Fibroblast of mammary gland (primary cell): ENCODE data around the gene RAB30.

Experiments
- DNase-seq: peaks from one replicate; pipeline ENCODE4 v3.0.0-alpha.2; 2010; ENCODE audit warnings: low read depth
- H3K4me3 ChIP-seq: 2 replicates; pipeline ENCODE4 v1.5.1; 2011; ENCODE audit warnings: low read depth, mild to moderate bottlenecking, low read length, moderate library complexity; ENCODE audit not compliant: control insufficient read depth
- TF ChIP-seq, protein P1 (sequence below): conservative IDR thresholded peaks from 2 replicates; pipeline ENCODE4 v1.5.1; 2011; ENCODE audit warnings: low read depth, low read length, inconsistent platforms; ENCODE audit not compliant: control insufficient read depth, insufficient read depth

RAB30 gene

DNA sequence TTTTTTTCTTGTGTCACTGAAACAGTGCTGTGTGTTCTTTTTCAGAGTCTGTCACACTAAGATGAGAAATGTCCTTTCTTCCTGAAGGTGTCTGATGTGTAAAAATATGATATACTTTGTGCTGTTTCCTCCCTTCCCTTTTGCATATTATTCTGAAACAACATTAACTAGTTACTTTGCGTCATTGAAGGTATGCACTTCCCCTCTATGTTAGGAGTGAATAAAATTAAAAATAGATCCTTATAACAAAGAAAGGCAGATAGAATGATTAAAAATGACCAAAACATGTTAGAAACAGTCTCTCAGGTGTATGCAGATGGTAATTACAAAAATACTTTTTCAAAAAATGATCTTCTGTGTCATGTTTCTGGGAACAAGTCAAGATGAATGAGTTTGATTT is 1.6 kb upstream of the RAB30 start:
- TF ChIP-seq, protein P1, sequence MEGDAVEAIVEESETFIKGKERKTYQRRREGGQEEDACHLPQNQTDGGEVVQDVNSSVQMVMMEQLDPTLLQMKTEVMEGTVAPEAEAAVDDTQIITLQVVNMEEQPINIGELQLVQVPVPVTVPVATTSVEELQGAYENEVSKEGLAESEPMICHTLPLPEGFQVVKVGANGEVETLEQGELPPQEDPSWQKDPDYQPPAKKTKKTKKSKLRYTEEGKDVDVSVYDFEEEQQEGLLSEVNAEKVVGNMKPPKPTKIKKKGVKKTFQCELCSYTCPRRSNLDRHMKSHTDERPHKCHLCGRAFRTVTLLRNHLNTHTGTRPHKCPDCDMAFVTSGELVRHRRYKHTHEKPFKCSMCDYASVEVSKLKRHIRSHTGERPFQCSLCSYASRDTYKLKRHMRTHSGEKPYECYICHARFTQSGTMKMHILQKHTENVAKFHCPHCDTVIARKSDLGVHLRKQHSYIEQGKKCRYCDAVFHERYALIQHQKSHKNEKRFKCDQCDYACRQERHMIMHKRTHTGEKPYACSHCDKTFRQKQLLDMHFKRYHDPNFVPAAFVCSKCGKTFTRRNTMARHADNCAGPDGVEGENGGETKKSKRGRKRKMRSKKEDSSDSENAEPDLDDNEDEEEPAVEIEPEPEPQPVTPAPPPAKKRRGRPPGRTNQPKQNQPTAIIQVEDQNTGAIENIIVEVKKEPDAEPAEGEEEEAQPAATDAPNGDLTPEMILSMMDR = no peak

DNA sequence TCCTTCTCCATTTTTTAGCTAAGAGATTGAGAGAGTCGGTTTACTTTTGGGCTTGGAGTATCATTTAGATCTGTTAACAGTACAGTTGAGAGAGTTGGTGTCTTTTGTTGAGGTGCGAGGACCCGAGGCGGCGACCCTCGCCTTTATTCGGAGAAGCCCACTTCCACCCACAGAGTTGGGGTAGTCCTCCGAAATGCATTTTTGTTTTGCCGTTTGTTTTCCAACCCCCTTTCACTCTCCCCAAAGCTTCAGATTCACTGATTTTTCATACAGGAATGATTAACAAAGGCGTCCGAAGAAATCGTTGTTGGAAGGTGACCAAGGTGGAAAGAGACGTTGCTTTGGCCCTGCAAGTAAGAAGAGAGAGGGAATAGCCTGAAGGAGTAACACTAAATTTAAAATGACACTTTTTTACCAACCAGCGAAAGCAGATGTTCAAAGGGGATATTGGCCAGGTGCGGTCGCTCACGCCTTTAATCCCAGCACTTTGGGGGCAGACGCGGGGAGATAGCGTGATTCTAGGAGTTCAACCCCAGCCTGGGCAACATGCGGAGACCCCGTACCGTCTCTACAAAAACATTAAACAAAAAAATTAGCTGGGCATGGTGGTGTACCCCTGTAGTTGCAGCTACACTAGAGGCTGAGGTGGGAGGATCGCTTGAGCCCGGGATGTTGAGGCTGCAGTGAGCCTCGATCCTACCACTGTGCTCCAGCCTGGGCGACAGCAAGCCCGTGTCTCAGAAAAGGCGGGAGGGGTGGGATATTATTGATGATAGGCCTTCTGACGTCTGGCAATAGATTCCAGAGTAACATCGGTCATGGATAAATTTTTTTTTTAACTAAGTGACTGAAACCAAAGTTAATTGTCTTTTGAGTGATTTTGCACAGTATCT is 899 bp upstream of the RAB30 start:
- peak overlapping the region; percentile 96 for H3K4me3 ChIP-seq
- no peak for DNase-seq
- TF ChIP-seq, protein P1 = no peak

More for the DNA sequence above, 1.6 kb upstream of the RAB30 start:
- H3K4me3 ChIP-seq = peak overlapping the region; percentile 96
- DNase-seq = no peak

GRCh38 chr11:83070731-83071566 is 748 bp downstream of the RAB30 start:
- H3K4me3 ChIP-seq = peak overlapping the region; percentile 70
- peak; percentile 27 for DNase-seq
- TF ChIP-seq, protein P1 = no peak

DNA sequence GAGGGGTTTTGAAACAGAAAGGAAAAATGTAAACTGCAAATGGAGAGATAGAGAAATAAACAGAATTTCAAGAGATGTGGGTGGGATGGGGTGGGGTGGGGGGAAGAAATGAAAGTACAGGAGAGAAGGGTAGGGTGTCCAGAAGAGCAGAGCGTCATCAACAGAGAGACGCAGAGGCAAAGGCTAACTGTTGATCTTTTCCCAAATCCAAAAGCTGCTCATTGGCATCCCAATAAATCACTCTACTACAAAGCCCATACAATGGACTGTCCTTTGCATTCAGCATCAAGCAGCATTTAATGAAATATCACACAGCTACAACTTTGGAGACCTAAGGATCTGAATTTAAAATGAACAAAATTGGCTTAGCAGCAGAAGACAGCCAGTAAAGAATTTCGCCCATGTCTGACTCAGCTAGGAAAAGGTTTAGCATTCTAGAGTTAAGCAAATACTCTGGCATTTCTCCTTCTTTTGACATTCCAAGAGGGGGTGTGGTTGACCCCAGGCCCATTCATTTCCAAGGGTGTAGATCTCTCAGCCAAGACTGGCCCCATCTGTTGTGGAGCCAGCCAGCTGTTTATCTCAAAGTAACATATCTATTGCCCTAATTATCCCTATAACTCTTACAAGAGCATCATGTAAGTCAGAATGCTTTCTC is 1.5 kb downstream of the RAB30 start:
- H3K4me3 ChIP-seq = peak overlapping the region; percentile 70
- peak; percentile 71 for DNase-seq
- TF ChIP-seq, protein P1 = no peak

DNA sequence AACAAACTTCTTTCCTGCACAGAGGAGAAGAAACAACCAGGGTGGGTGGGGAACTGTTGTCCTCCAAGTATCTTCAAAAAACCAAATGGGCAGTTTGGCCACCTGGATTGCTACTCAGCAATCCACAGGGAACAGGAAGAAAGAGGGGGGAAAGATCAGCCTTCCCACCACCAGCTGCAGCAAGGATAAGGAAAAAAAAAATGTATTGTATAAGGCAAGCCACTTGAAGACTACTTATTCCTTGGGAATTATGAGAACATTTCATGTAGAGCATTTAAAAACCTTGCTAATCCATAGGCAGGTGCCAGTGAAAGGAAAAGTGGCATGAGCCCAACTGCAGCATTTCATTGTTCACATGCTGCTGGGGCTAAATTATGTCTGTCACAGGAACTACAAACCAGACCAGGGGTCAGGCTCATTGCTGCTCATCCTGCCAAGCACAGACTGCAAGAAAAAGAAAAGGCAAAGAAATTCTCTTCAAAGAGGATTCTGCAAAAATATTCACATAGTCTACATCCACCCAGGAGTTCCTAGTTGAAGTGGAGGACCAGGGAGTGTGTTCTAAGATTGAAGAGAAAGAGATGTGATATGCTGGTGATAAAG is 2.2 kb downstream of the RAB30 start:
- H3K4me3 ChIP-seq = no peak overlapping the region
- TF ChIP-seq, protein P1 = no peak
- DNase-seq = no peak

DNA sequence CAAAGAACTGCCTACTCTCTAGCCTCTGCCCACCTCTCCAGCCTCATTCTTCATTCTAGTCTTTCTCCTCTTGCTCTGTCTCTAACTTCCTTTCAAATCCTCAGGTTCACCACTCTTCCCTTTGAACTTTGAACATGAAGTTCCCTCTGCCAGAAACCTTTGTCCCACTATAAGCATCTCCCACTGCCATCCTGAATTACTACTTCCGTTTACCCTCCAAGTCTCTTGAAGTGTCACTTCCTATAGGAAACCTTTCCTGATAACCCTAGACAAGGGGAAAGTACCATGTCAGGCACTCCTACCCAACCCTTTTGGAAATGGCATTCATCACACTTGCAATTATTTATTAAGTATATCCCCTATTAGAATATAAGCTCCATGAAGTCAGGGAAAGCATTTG is 3.1 kb downstream of the RAB30 start:
- DNase-seq = no peak
- H3K4me3 ChIP-seq = no peak overlapping the region

More for the DNA sequence above, 3.1 kb downstream of the RAB30 start:
- TF ChIP-seq, protein P1 = no peak
